Vagina (tissue), 2 donors: ENCODE data around the gene DCC.

Source experiments
- CTCF ChIP-seq, 3 experiments: fragments of 450-650 bp in 2 of 3; fragments of 200-600 bp in 1 of 3; sonication (generic) in 1 of 3; IDR thresholded peaks; one replicate each; pipeline ENCODE4 v1.5.1; 2017 to 2019; ENCODE audit warnings: antibody characterized with exemption in 3 of 3, mild to moderate bottlenecking in 2 of 3, moderate library complexity in 2 of 3
- POLR2A ChIP-seq, 2 donors: fragments of 450-650 bp; IDR thresholded peaks; one replicate each; pipeline ENCODE4 v1.6.1; 2017; ENCODE audit warnings: antibody characterized with exemption in 2 of 2, mild to moderate bottlenecking in 2 of 2, moderate library complexity in 2 of 2

GRCh38 chr18:52569492-52569891, 229.5 kb downstream of the DCC start:
- TF ChIP-seq POLR2A (IDR thresholded peaks at IDR 0.05), result no peak
- no peak for TF ChIP-seq CTCF (IDR thresholded peaks at IDR 0.05)
